T1000 (cell line): ENCODE data around the gene RPA4.
"Not testable (repeated sequence)": the region's sequence is repeated elsewhere in the genome, so short reads cannot be mapped to it uniquely, and the experiment has no call there.

Source experiments
- DNase-seq: peaks from one replicate; lab custom pipeline; 2025; ENCODE audit warnings: mixed read lengths; lab: John Stamatoyannopoulos, UW

Gene RPA4

GRCh38 chrX:96883608-96884007 is at the start of gene RPA4:
Gene RPA4 (plus strand): TSS chrX:96883908. CDS start chrX:96884311, 403 bp downstream.
- DNase-seq: no peak

DNA sequence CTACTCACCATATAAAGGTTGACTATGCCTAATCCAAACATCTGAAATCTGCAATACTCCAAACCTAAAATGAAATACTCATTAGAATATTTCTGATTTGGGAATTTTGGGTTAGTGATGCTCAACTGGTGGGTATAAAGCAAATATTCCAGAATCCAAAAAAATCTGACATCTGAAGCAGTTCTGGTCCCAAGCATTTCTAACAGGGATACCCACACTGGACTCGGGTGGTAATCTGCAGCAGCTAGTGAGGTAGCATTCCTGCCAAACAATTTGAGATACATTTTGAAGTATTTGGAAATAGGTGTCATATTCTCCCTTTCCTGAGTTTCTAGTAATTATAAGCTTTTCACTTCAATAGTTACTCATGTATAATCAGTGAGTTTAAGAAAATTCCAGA is 49.6 kb upstream of the RPA4 start:
- no peak for DNase-seq

GRCh38 chrX:96835660-96836289 is 47.9 kb upstream of the RPA4 start:
- no peak for DNase-seq

GRCh38 chrX:96837808-96838207 is 45.9 kb upstream of the RPA4 start:
- DNase-seq: no peak

DNA sequence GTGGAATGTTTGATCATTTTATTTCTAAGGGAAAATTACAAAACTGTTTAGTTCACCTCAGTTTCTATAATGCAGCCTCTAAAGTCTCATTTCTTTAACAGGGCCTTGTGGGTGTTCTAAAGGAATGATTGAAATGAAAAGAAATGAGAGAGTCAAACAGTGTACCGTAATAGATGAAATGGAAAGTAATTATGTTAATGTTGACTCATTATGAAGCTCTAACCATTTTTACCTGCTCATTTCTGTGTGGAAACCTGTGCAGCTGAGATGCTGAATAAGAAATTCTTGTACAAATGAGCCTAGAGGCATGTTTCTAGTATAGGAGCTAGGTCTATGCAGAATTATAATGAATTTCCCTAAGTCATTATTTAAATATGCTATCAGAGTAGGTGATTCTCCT is 45.2 kb upstream of the RPA4 start:
- no peak for DNase-seq

DNA sequence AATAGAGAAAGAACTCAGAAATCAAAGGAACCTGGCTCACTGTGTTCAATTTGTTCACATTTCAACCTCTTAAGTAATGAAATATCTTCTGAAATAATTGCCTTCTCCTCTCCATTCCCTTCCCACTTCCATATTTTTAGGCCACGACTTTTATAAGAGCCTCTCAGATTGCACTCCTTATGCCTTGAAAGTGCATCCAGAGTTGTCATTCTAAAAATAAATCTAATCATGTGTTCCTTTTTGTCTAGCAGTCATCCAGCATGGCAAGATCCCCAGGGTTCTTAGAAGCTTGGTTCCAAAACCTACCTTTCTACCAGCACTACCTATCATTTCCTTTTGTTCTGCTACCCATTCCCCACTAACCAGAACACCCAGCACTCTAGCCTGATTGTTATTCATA is 42.4 kb upstream of the RPA4 start:
- no peak for DNase-seq

DNA sequence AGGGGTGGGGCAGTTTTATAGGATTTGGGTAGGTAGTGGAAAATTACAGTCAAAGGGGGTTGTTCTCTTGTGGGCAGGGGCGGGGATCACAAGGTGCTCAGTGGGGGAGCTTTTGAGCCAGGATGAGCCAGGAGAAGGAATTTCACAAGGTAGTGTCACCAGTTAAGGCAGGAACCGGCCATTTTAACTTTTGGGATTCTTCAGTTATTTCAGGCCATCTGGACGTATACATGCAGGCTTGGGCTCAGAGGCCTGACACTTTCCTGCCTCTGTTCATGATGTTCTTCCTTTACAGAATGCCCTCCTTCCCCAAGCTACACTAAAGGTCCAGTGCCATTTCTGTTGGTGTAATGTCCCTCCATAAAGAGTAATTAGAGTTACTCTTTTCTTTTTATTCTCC is 41.8 kb upstream of the RPA4 start:
- DNase-seq: not testable (repeated sequence)

DNA sequence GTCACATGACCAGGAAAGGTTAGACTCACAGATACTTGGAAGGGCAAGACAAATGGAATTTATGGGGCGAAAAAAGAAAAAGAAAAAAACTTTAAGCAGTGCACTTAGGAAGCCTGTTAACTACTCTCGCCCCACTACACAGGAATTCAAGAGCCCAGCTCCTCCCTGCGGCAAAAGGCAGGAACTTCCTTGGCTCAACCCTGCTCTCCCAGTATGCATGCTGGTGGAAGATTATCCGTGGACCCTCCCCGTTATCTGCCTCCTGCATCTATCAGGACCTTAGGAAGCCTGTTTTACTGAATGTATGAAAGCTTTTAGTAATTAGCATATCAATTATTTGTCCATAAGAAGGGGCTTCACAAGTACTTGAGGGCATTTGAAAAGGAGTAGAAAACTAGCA is 40.1 kb upstream of the RPA4 start:
- no peak for DNase-seq

DNA sequence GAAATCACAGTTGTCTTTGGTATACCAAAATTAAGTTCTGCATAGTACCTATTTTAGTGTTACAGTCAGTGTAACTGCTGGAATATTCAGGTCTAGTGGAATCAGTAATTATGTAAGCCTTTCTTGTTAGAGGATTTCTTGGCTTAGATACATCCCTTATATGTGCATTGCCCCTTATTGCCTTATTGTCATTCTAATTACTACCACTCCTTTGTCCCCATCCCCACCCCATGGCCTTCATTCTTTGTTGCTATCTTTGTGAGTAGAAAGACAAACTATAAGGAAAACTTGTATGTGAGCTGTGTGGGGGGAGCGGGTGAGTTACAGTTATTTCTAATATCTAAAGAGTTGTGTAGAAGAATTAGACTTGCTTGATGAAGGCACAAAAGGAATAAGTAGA is 36.9 kb upstream of the RPA4 start:
- no peak for DNase-seq

- DNase-seq: not testable (repeated sequence)
Measured at GRCh38 chrX:96859422-96859821, 24.3 kb upstream of the RPA4 start.

DNA sequence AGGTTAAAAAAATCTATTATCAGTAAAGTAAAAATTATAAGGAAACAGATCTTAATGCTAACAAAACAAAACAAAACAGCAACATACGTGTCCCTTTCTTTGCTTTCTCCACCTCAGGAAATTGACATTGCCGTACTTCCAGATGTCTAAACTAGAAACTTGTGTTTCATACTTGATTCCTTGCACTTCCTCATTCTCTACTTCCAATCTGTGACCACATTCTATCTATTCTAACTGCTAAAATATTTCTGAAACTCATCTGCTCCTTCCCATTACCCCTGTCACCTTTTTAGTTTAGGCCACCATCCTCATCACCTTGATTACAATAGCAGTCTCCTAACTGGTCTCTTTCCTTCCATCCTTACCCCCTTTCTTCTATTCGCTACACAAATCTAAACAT is 22.5 kb upstream of the RPA4 start:
- no peak for DNase-seq

DNA sequence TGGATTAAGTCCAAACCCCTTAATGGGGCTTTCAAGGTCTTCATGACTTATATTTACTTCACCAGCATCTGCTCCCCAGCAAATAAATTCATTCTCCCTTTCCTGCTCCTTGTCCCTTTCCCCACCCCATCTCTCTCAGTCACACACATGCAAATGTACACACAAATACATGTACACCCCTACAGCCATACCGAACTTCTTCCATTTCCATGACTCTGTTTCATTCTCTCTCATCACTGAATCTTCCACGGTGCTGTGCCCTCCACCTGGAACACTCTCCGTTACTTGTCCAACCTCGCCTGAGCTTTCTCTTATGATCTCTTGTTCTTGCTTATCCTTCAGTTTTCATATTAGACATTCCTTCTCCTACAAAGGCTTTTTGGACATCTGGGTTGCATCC is 22.0 kb upstream of the RPA4 start:
- no peak for DNase-seq

DNA sequence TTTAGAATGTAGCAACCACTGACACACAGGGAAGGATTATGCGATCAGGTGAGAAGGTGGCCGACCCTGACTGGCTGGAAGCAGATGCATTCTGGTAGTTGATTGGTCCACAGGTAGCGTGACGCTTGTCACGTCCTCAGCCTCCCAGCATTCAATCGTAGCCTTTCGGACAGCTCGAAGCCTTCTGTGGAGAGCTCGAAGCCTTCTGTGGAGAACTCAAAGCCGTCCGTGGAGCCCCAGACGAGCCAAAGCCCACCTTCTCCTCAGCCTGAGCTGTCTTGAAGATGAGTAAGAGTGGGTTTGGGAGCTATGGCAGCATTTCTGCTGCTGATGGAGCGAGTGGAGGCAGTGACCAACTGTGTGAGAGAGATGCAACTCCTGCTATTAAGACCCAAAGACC is 319 bp downstream of the RPA4 start:
- DNase-seq: no peak

DNA sequence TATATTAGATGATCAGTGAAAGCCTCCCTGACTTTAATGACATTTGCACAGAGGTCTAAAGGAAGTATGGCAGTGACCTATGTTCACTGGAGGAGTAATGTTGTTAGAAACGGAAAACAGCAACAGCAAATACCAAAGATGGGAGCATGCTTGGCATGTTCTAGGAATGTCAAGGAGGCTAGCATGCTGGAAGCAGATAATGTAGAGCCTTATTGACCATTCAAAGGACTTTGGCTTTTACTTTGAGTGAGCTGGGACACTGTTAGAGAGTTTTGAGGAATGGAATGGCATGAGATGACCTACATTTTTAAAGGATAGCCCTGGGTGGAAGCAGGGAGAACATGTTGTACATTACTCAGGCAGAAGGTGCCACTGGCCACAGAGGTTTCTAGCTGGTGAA is 6.0 kb downstream of the RPA4 start:
- no peak for DNase-seq

- DNase-seq: no peak
Measured at GRCh38 chrX:96906741-96907140, 23.0 kb downstream of the RPA4 start.

DNA sequence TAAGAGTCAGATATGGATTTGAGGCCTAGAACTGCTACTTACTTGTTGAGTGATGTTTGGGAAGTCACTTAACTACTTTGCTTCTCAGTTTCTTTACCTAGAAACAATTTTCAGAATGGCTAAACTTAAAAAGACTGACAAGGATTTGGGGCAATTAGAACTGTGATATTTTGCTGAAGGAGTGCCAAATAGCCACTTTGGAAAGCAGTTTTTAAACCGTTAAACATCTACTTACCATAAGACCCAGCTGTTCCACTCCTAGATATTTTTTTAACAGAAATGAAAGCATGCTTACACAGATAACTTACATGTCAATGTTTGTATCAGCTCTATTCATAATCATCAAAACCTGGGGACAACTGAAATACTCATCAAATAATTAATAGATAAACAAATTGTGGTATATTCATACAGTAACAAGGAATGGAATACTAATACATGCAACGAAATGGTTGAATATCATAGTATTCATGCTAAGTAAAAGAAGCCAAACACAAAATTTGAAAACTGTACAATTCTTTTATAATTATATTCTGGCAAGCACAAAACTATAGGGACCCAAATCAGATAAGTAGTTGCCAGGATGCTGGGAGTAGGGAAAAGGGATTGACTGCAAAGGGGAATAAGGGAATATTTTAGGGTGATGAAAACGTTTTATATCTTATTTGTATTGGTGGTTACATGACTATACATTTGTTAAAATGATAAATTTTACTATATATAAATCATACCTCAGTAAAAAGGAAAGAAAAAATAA is 24.0 kb downstream of the RPA4 start:
- no peak for DNase-seq

- DNase-seq: no peak
Measured at GRCh38 chrX:96909291-96909690, 25.6 kb downstream of the RPA4 start.

- DNase-seq: no peak
Measured at GRCh38 chrX:96918864-96919263, 35.2 kb downstream of the RPA4 start.

- no peak for DNase-seq
Measured at GRCh38 chrX:96919672-96920071, 36.0 kb downstream of the RPA4 start.

- no peak for DNase-seq
Measured at GRCh38 chrX:96924581-96924980, 40.9 kb downstream of the RPA4 start.

GRCh38 chrX:96929036-96929435 is 45.3 kb downstream of the RPA4 start:
- DNase-seq: no peak
